GM12878 (cell line): ENCODE data around the gene GALNT18.

Source experiments
- CREM ChIP-seq: IDR thresholded peaks from 2 replicates; pipeline ENCODE4 v1.6.1; 2014; ENCODE audit warnings: antibody characterized with exemption, low read depth
- EGR1 ChIP-seq, 2 experiments: IDR thresholded peaks; 1 replicate in 1 of 2; 2 replicates in 1 of 2; pipeline ENCODE4 v1.6.1; 2011 to 2012; ENCODE audit warnings: low read depth in 2 of 2, low read length in 2 of 2, borderline replicate concordance in 1 of 2, mild to moderate bottlenecking in 1 of 2, moderate library complexity in 1 of 2
- EZH2 ChIP-seq: IDR thresholded peaks from 2 replicates; pipeline ENCODE4 v1.6.1; 2012; ENCODE audit warnings: low read depth, mild to moderate bottlenecking, control low read depth, inconsistent platforms, low read length, borderline replicate concordance; ENCODE audit not compliant: control insufficient read depth
- HCFC1 ChIP-seq: fragments of 150-350 bp; IDR thresholded peaks from 2 replicates; pipeline ENCODE4 v1.6.1; 2014; ENCODE audit warnings: low read length
- RAD21 ChIP-seq: IDR thresholded peaks from 2 replicates; pipeline ENCODE4 v1.6.1; 2011; ENCODE audit warnings: mild to moderate bottlenecking, low read depth, low read length, moderate library complexity; ENCODE audit not compliant: insufficient read depth
- SP1 ChIP-seq: IDR thresholded peaks from one replicate; pipeline ENCODE4 v1.6.1; 2011; ENCODE audit warnings: low read depth, low read length
- TCF7 ChIP-seq: IDR thresholded peaks from 2 replicates; pipeline ENCODE4 v1.6.1; 2014; ENCODE audit warnings: antibody characterized with exemption, borderline replicate concordance
- ZZZ3 ChIP-seq: IDR thresholded peaks from 2 replicates; pipeline ENCODE4 v1.6.1; 2011; ENCODE audit warnings: low read depth; ENCODE audit not compliant: control insufficient read depth, insufficient read length
- TF ChIP-seq, protein P1 (sequence below): fragments of 150-350 bp; IDR thresholded peaks from 2 replicates; pipeline ENCODE4 v1.6.1; 2014; ENCODE audit warnings: mild to moderate bottlenecking, low read depth, low read length
- TF ChIP-seq, protein P2 (sequence below), 3 experiments: IDR thresholded peaks in 2 of 3; conservative IDR thresholded peaks in 1 of 3; 2 replicates each; pipeline ENCODE4 v1.5.1; 2011; ENCODE audit warnings: low read depth in 3 of 3, low read length in 3 of 3, mild to moderate bottlenecking in 3 of 3, control low read depth in 2 of 3, moderate library complexity in 2 of 3, inconsistent platforms in 1 of 3, mixed read lengths in 1 of 3; ENCODE audit not compliant: control insufficient read depth in 2 of 3, insufficient read depth in 1 of 3; ENCODE audit errors: extremely low read depth in 1 of 3
- TF ChIP-seq, protein P3 (sequence below): IDR thresholded peaks from 2 replicates; pipeline ENCODE4 v1.6.1; 2012; ENCODE audit warnings: mild to moderate bottlenecking, low read depth, low read length

DNA sequence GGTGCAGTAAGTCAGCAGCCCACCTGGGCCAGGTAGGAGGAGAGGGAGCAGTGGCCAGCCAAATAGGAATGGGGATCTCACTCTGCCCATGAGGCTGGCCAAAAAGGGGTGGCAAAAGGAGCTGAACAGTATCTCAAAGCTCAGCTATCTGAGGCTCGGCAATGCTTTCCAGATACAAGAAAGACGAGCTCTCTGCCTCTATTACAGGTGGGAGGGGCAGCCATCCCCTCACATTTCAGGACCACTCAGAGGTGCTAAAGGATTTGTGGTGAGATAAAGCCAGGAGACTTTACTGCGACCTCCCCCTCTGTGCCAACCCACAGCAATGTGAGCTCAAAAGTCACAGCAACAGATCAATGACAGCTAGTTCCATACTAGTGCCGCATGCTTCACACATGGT, 42.1 kb upstream of the GALNT18 start:
- TF ChIP-seq, protein P1, sequence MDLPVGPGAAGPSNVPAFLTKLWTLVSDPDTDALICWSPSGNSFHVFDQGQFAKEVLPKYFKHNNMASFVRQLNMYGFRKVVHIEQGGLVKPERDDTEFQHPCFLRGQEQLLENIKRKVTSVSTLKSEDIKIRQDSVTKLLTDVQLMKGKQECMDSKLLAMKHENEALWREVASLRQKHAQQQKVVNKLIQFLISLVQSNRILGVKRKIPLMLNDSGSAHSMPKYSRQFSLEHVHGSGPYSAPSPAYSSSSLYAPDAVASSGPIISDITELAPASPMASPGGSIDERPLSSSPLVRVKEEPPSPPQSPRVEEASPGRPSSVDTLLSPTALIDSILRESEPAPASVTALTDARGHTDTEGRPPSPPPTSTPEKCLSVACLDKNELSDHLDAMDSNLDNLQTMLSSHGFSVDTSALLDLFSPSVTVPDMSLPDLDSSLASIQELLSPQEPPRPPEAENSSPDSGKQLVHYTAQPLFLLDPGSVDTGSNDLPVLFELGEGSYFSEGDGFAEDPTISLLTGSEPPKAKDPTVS: no peak
- TF ChIP-seq TCF7 (no peak), EZH2 (no peak), HCFC1 (no peak), ZZZ3 (no peak), RAD21 (no peak), SP1 (no peak), EGR1 (IDR thresholded peaks at IDR 0.05; ENCODE audit: borderline replicate concordance in 1 of 2, low read depth in 2 of 2, low read length in 2 of 2) (no peak), CREM (no peak)
- TF ChIP-seq, protein P2, sequence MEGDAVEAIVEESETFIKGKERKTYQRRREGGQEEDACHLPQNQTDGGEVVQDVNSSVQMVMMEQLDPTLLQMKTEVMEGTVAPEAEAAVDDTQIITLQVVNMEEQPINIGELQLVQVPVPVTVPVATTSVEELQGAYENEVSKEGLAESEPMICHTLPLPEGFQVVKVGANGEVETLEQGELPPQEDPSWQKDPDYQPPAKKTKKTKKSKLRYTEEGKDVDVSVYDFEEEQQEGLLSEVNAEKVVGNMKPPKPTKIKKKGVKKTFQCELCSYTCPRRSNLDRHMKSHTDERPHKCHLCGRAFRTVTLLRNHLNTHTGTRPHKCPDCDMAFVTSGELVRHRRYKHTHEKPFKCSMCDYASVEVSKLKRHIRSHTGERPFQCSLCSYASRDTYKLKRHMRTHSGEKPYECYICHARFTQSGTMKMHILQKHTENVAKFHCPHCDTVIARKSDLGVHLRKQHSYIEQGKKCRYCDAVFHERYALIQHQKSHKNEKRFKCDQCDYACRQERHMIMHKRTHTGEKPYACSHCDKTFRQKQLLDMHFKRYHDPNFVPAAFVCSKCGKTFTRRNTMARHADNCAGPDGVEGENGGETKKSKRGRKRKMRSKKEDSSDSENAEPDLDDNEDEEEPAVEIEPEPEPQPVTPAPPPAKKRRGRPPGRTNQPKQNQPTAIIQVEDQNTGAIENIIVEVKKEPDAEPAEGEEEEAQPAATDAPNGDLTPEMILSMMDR (IDR thresholded peaks at IDR 0.05 in 2 of 3, conservative IDR thresholded peaks at IDR 0.05 in 1 of 3; ENCODE audit: control insufficient read depth in 2 of 3, extremely low read depth in 1 of 3, insufficient read depth in 1 of 3, low read depth in 3 of 3, low read length in 3 of 3): no peak
- TF ChIP-seq, protein P3, sequence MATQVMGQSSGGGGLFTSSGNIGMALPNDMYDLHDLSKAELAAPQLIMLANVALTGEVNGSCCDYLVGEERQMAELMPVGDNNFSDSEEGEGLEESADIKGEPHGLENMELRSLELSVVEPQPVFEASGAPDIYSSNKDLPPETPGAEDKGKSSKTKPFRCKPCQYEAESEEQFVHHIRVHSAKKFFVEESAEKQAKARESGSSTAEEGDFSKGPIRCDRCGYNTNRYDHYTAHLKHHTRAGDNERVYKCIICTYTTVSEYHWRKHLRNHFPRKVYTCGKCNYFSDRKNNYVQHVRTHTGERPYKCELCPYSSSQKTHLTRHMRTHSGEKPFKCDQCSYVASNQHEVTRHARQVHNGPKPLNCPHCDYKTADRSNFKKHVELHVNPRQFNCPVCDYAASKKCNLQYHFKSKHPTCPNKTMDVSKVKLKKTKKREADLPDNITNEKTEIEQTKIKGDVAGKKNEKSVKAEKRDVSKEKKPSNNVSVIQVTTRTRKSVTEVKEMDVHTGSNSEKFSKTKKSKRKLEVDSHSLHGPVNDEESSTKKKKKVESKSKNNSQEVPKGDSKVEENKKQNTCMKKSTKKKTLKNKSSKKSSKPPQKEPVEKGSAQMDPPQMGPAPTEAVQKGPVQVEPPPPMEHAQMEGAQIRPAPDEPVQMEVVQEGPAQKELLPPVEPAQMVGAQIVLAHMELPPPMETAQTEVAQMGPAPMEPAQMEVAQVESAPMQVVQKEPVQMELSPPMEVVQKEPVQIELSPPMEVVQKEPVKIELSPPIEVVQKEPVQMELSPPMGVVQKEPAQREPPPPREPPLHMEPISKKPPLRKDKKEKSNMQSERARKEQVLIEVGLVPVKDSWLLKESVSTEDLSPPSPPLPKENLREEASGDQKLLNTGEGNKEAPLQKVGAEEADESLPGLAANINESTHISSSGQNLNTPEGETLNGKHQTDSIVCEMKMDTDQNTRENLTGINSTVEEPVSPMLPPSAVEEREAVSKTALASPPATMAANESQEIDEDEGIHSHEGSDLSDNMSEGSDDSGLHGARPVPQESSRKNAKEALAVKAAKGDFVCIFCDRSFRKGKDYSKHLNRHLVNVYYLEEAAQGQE: no peak
